MG63 (cell line): ENCODE results near the gene CDRT15L2. TPM values are rescaled to one million over a fixed set of nuclear protein-coding genes. Genes with fewer than 3 reads are reported as not detected.
A peak's percentile ranks its signal among the peaks of the same experiment; 100 is the strongest.
"Not testable (repeated sequence)": the region's sequence is repeated elsewhere in the genome, so short reads cannot be mapped to it uniquely, and the experiment has no call there.

ENCODE experiments used
- DNase-seq: peaks from one replicate; pipeline ENCODE4 v3.0.0-alpha.2; 2020
- H3K27me3 ChIP-seq: fragments of 250-450 bp; sonication (Bioruptor Pico); 2 replicates; pipeline ENCODE4 v1.5.1; 2020; ENCODE audit warnings: mild to moderate bottlenecking, moderate library complexity
- H3K36me3 ChIP-seq: fragments of 250-450 bp; sonication (Bioruptor Pico); 2 replicates; pipeline ENCODE4 v1.5.1; 2020; ENCODE audit warnings: mild to moderate bottlenecking, moderate library complexity
- H3K4me3 ChIP-seq: fragments of 250-450 bp; sonication (Bioruptor Pico); 2 replicates; pipeline ENCODE4 v1.5.1; 2020; ENCODE audit warnings: mild to moderate bottlenecking, moderate library complexity
- H3K9me3 ChIP-seq: fragments of 250-450 bp; sonication (Bioruptor Pico); 2 replicates; pipeline ENCODE4 v1.5.1; 2020; ENCODE audit warnings: mild to moderate bottlenecking, moderate library complexity
- total RNA-seq: library from RNA; depleted of rRNA; stranded (reverse); fragments of >200 nt; shearing (Covaris generic); gene quantifications from 2 replicates; pipeline ENCODE4 v1.2.3, GENCODE V29; 2014; ENCODE audit warnings: low replicate concordance; rRNA removed

CDRT15L2 gene
- not detected in 2 replicates for total RNA-seq

- not testable (repeated sequence) for DNase-seq, H3K9me3 ChIP-seq, H3K27me3 ChIP-seq
Measured at GRCh38 chr17:20579424-20579823, at the start of gene CDRT15L2. Gene CDRT15L2 (plus strand): TSS chr17:20579724. CDS start chr17:20579744, 20 bp downstream.

GRCh38 chr17:20530104-20530503, 49.4 kb upstream of the CDRT15L2 start:
- not testable (repeated sequence) for H3K36me3 ChIP-seq, H3K9me3 ChIP-seq, H3K27me3 ChIP-seq, DNase-seq, H3K4me3 ChIP-seq

More at GRCh38 chr17:20579424-20579823, at the start of gene CDRT15L2:
- not testable (repeated sequence) for H3K4me3 ChIP-seq, H3K36me3 ChIP-seq

- not testable (repeated sequence) for H3K36me3 ChIP-seq, H3K9me3 ChIP-seq, H3K27me3 ChIP-seq
- DNase-seq, result peak; percentile 60
- H3K4me3 ChIP-seq, result peak overlapping the region; percentile 19; the same call in 1 of the 2 replicates
Measured at GRCh38 chr17:20532544-20533090, 46.9 kb upstream of the CDRT15L2 start.

- peak overlapping the region; percentile 19; the same call in 1 of the 2 replicates for H3K4me3 ChIP-seq
Measured at GRCh38 chr17:20533206-20533605, 46.3 kb upstream of the CDRT15L2 start.

DNA sequence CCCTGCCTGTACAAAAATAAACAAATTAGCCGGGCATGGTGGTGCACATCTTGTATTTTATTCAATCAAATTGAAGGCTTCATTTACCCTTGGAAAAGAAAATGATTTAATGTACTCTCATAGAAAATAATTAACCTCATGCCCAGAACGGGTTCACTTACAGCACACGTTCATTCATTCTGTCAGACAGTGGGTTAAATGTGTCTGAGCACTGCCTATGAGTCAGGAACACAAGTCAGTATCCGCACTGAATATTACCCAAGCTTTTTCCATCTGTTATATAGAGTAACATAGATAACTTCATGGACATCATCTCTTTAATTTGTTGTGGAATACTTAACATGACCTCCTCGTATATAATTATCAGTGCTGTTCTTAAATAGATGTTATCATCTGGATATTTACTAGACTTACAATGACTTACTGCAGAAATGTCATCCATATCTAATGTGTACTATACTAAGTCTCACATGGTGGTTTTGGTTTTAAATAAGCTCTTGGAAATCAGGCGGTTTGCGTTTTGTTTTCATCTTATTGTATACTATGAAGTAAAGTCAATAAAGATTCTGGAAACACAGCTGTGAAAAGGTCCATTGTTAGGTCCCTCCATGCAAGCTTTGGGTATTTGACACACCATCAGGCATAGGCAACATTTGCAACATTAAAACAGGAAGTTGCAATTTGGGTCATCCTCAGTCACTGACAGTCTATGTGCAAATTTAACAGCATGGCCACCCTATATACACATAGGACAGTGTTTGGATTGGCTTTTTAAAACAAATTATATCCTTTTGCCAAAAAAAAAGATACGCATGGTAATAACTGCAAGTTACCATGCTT, 44.6 kb upstream of the CDRT15L2 start:
- not testable (repeated sequence) for H3K9me3 ChIP-seq, H3K4me3 ChIP-seq, DNase-seq, H3K36me3 ChIP-seq, H3K27me3 ChIP-seq

More at GRCh38 chr17:20533206-20533605, 46.3 kb upstream of the CDRT15L2 start:
- H3K9me3 ChIP-seq, DNase-seq, H3K27me3 ChIP-seq, H3K36me3 ChIP-seq: not testable (repeated sequence)

GRCh38 chr17:20540414-20540813, 39.1 kb upstream of the CDRT15L2 start:
- not testable (repeated sequence) for H3K36me3 ChIP-seq, H3K9me3 ChIP-seq, H3K4me3 ChIP-seq, H3K27me3 ChIP-seq, DNase-seq

DNA sequence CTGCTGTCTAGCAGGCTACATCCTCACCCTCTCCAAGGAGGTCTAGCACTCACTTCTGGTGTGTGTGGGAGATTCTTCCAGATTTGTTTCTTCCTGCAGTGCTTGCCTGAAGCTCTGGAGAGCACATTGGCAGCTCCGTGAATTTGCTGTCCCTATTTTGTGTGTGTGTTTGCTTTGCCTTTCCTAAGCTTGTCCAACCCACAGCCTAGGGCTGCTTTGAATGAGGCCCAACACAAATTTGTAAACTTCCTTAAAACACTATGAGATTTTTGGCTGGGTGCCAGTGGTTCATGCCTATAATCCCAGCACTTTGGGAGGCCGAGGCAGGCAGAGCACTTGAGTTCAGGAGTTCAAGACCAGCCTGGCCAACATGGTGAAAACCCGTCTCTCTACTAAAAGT, 38.7 kb upstream of the CDRT15L2 start:
- not testable (repeated sequence) for H3K27me3 ChIP-seq, H3K9me3 ChIP-seq, DNase-seq, H3K36me3 ChIP-seq, H3K4me3 ChIP-seq

GRCh38 chr17:20541853-20542546, 37.5 kb upstream of the CDRT15L2 start:
- not testable (repeated sequence) for H3K4me3 ChIP-seq, H3K36me3 ChIP-seq, H3K27me3 ChIP-seq, H3K9me3 ChIP-seq, DNase-seq

DNA sequence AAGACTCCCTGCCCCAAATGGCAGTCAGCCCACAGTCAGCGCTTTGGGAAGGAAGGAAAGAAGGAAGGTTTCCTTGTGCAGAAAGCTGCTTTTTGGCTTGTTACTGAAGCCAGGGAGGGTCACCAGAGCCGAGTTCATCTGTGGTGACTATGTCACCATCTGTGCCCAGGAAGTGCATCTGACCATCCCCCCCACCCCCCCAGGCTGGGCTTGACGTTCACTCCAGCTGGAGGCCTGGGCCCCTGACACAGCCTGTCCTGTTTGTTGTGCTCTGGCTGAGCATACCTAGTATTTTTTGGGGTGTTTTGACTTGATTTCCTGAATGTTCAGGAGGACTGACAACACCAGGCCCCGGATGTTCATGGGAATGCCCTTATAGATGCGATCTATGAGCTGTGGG, 31.6 kb upstream of the CDRT15L2 start:
- H3K4me3 ChIP-seq, H3K36me3 ChIP-seq, DNase-seq, H3K27me3 ChIP-seq, H3K9me3 ChIP-seq: not testable (repeated sequence)

DNA sequence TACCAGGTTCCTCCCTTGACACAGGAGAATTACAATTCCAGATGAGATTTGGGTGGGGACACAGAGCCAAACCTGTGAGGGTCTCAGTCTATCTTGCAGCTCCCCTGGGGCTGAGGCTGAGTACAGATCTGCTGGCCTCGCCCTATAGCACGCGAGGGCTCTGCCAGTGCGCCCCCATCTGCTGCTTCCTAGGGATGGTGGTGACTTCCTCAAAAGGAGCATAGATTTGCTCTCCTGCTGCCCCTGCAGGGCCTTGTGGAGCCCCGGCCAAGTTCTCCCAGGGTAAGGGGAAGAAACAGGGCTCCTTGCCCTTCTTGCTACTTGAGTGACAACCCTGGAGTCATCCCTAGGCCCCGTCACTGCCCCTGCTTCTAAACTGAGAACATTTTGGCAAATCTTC, 26.6 kb upstream of the CDRT15L2 start:
- not testable (repeated sequence) for H3K27me3 ChIP-seq, H3K9me3 ChIP-seq, H3K4me3 ChIP-seq, H3K36me3 ChIP-seq, DNase-seq

DNA sequence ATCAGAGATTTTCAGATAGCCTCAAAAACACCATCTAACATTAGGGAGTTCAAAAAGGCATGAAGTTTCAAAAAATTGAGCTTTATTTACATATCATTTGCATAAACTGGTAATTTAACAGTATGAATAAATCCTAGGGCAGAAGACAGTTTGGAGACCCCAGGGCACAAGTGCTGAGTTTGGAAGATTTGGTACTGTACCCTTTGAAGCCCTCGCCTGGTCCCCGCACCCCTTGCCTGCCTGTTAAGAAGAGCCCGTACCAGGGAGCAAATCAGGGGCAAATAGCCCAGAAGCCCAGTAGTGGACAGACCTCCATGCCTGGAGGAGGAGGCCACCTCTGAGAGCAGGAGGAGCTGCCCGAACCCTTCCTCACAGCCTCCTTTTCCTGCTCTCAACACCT, 24.8 kb upstream of the CDRT15L2 start:
- not testable (repeated sequence) for H3K9me3 ChIP-seq, H3K36me3 ChIP-seq, DNase-seq, H3K4me3 ChIP-seq, H3K27me3 ChIP-seq

- not testable (repeated sequence) for H3K4me3 ChIP-seq, H3K36me3 ChIP-seq, H3K9me3 ChIP-seq, DNase-seq, H3K27me3 ChIP-seq
Measured at GRCh38 chr17:20555135-20556010, 24.2 kb upstream of the CDRT15L2 start.

DNA sequence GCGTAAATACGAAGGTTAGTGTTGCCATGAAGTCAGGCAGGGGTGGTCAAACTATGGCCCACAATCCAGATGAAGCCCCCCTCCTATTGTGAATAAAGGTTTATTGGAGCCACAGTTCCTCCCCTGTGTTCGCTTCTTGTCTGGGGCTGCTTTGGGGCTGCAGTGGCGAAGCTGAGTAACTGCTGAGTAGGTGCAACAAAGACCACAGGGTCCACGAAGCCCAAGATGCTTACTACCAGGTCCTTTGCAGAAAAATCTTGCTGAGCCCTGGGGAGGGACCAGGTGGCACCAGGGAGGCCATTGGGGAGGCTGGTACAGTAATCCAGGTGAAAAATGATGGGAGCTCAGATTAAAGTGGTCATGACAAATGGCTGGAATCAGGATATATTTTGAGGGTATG, 21.4 kb upstream of the CDRT15L2 start:
- H3K27me3 ChIP-seq, H3K9me3 ChIP-seq, DNase-seq, H3K4me3 ChIP-seq, H3K36me3 ChIP-seq: not testable (repeated sequence)

- H3K4me3 ChIP-seq, DNase-seq, H3K9me3 ChIP-seq, H3K36me3 ChIP-seq, H3K27me3 ChIP-seq: not testable (repeated sequence)
Measured at GRCh38 chr17:20559018-20559417, 20.5 kb upstream of the CDRT15L2 start.

DNA sequence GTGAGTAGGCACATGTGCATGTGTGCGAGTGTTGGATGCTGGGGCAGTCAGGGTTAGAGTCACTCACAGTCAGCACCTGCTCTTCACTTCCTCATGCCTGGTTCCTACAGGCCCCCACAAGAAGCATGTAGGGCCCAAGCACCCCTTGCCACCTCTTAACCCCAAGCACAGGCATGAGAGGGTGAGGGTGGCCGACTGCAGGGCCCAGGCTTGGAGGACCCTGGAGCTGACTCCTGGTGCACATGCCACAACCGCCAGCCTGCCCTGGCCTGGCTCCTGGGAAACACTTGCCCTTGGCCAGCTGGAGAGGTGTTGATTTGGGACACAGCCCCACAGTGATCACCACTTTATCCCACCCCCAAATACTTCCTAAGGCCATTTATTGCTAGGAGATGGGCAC, 16.9 kb upstream of the CDRT15L2 start:
- Histone ChIP-seq H3K9me3 (no peaks in the 10 kb centered on the region), H3K36me3 (no peaks in the 10 kb centered on the region), H3K27me3 (no peaks in the 10 kb centered on the region), H3K4me3 (no peak overlapping the region)
- DNase-seq, result no peak

GRCh38 chr17:20565245-20565644, 14.3 kb upstream of the CDRT15L2 start:
- DNase-seq, H3K4me3 ChIP-seq, H3K27me3 ChIP-seq, H3K9me3 ChIP-seq, H3K36me3 ChIP-seq: not testable (repeated sequence)

- no peaks in the 10 kb centered on the region for H3K27me3 ChIP-seq
- H3K4me3 ChIP-seq, result no peak overlapping the region
- H3K36me3 ChIP-seq, result no peaks in the 10 kb centered on the region
- no peaks in the 10 kb centered on the region for H3K9me3 ChIP-seq
- no peak for DNase-seq
Measured at GRCh38 chr17:20565711-20566110, 13.8 kb upstream of the CDRT15L2 start.
